SK-N-SH treated with all-trans-retinoic acid at 6 μM for 48 hours (cell line): ENCODE measurements around the gene MBOAT7.

ENCODE experiments used
- ATAC-seq: fragments of 200-7000 bp; cut with Tn5 transposase; 3 replicates; pipeline ENCODE4 v1.9.1; 2020; ENCODE audit warnings: mild to moderate bottlenecking, moderate library complexity
- ARNTL ChIP-seq: fragments of 450-650 bp; formaldehyde crosslinking; IDR thresholded peaks from 2 replicates; pipeline ENCODE4 v1.5.0; 2020; ENCODE audit warnings: low read depth, mild to moderate bottlenecking, moderate library complexity, borderline replicate concordance
- BACH2 ChIP-seq: fragments of 250-450 bp; sonication (Bioruptor Pico); IDR thresholded peaks from 2 replicates; pipeline ENCODE4 v1.9.0; 2021; ENCODE audit warnings: mild to moderate bottlenecking, borderline replicate concordance
- CSDC2 ChIP-seq: fragments of 250-450 bp; sonication (Bioruptor Pico); IDR thresholded peaks from 2 replicates; pipeline ENCODE4 v1.5.0; 2020; ENCODE audit warnings: mild to moderate bottlenecking, moderate library complexity
- ESRRG ChIP-seq: fragments of 250-450 bp; sonication (Bioruptor Pico); IDR thresholded peaks from 2 replicates; pipeline ENCODE4 v1.6.1; 2021; ENCODE audit warnings: mild to moderate bottlenecking
- GLIS3 ChIP-seq: fragments of 250-450 bp; sonication (Bioruptor Pico); IDR thresholded peaks from 2 replicates; pipeline ENCODE4 v1.5.0; 2020; ENCODE audit warnings: mild to moderate bottlenecking, moderate library complexity
- ISL1 ChIP-seq: fragments of 250-450 bp; sonication (Bioruptor Pico); IDR thresholded peaks from 2 replicates; pipeline ENCODE4 v2.1.2; 2022; ENCODE audit warnings: mild to moderate bottlenecking, moderate library complexity
- OSR1 ChIP-seq: fragments of 250-450 bp; sonication (Bioruptor Pico); IDR thresholded peaks from 2 replicates; pipeline ENCODE4 v1.8.0; 2022; ENCODE audit warnings: moderate library complexity, mild to moderate bottlenecking, inconsistent platforms
- POU6F1 ChIP-seq: fragments of 250-450 bp; sonication (Bioruptor Pico); IDR thresholded peaks from 2 replicates; pipeline ENCODE4 v1.8.0; 2021; ENCODE audit warnings: low read depth, mild to moderate bottlenecking, moderate library complexity, borderline replicate concordance
- PPARA ChIP-seq: fragments of 250-450 bp; sonication (Bioruptor Pico); IDR thresholded peaks from 2 replicates; pipeline ENCODE4 v1.5.0; 2020; ENCODE audit warnings: mild to moderate bottlenecking, borderline replicate concordance
- RARB ChIP-seq: fragments of 250-450 bp; sonication (Bioruptor Pico); IDR thresholded peaks from 2 replicates; pipeline ENCODE4 v1.8.0; 2021; ENCODE audit warnings: mild to moderate bottlenecking, moderate library complexity
- SNAI2 ChIP-seq: fragments of 250-450 bp; sonication (Bioruptor Pico); IDR thresholded peaks from 2 replicates; pipeline ENCODE4 v1.5.0; 2020; ENCODE audit warnings: mild to moderate bottlenecking, moderate library complexity
- TCF4 ChIP-seq: fragments of 250-450 bp; sonication (Bioruptor Pico); IDR thresholded peaks from 2 replicates; pipeline ENCODE4 v1.8.0; 2021; ENCODE audit warnings: mild to moderate bottlenecking, moderate library complexity, borderline replicate concordance
- TOX ChIP-seq: fragments of 250-450 bp; sonication (Bioruptor Pico); IDR thresholded peaks from 2 replicates; pipeline ENCODE4 v1.8.0; 2021; ENCODE audit warnings: mild to moderate bottlenecking, moderate library complexity, borderline replicate concordance
- ZC3H10 ChIP-seq: fragments of 250-450 bp; sonication (Bioruptor Pico); IDR thresholded peaks from 2 replicates; pipeline ENCODE4 v1.5.1; 2021; ENCODE audit warnings: mild to moderate bottlenecking, moderate library complexity
- ZFP3 ChIP-seq: fragments of 250-450 bp; sonication (Bioruptor Pico); IDR thresholded peaks from 2 replicates; pipeline ENCODE4 v1.5.0; 2020; ENCODE audit warnings: mild to moderate bottlenecking, moderate library complexity
- ZFP30 ChIP-seq: fragments of 450-650 bp; formaldehyde crosslinking; IDR thresholded peaks from 2 replicates; pipeline ENCODE4 v1.5.0; 2022; ENCODE audit warnings: mild to moderate bottlenecking, moderate library complexity
- ZNF565 ChIP-seq: fragments of 450-650 bp; formaldehyde crosslinking; conservative IDR thresholded peaks from 2 replicates; pipeline ENCODE4 v1.5.0; 2020; ENCODE audit warnings: low read depth, mild to moderate bottlenecking, moderate library complexity
- ZNF70 ChIP-seq: fragments of 450-650 bp; formaldehyde crosslinking; IDR thresholded peaks from 2 replicates; pipeline ENCODE4 v1.5.0; 2020; ENCODE audit warnings: mild to moderate bottlenecking, moderate library complexity
- ZNF8 ChIP-seq: fragments of 450-650 bp; formaldehyde crosslinking; IDR thresholded peaks from 2 replicates; pipeline ENCODE4 v1.5.0; 2020; ENCODE audit warnings: mild to moderate bottlenecking, moderate library complexity
- TF ChIP-seq, protein P1 (sequence below): fragments of 250-450 bp; sonication (Bioruptor Pico); IDR thresholded peaks from 2 replicates; pipeline ENCODE4 v1.8.0; 2020; ENCODE audit warnings: mild to moderate bottlenecking, moderate library complexity, borderline replicate concordance
- TF ChIP-seq, protein P2 (sequence below): fragments of 250-450 bp; sonication (Bioruptor Pico); IDR thresholded peaks from 2 replicates; pipeline ENCODE4 v1.5.1; 2021; ENCODE audit warnings: mild to moderate bottlenecking, moderate library complexity
- TF ChIP-seq, protein P3 (sequence below): fragments of 250-450 bp; sonication (Bioruptor Pico); IDR thresholded peaks from 2 replicates; pipeline ENCODE4 v1.5.0; 2020; ENCODE audit warnings: mild to moderate bottlenecking, moderate library complexity

MBOAT7 gene

DNA sequence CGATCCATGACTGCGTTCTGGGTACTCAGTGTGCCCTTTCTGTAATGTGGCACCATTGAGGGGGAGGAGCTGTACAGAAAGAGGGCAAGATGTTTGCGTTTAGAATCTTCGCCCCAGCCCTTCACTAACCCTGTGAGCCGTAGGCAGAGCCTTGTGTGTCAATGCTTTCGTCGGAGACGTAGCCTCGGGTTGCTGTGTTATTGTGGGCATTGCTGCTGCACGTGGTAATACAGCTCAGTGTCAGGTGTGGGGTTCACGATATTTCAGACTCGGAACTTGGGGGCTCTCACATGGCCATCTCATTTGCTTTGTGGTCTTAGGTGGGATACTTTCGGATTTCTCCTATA lies 17.4 kb upstream of the MBOAT7 start (continued):
- TF ChIP-seq ZC3H10 (CRISPR knock-in tag), result no peak
- TF ChIP-seq, protein P1, sequence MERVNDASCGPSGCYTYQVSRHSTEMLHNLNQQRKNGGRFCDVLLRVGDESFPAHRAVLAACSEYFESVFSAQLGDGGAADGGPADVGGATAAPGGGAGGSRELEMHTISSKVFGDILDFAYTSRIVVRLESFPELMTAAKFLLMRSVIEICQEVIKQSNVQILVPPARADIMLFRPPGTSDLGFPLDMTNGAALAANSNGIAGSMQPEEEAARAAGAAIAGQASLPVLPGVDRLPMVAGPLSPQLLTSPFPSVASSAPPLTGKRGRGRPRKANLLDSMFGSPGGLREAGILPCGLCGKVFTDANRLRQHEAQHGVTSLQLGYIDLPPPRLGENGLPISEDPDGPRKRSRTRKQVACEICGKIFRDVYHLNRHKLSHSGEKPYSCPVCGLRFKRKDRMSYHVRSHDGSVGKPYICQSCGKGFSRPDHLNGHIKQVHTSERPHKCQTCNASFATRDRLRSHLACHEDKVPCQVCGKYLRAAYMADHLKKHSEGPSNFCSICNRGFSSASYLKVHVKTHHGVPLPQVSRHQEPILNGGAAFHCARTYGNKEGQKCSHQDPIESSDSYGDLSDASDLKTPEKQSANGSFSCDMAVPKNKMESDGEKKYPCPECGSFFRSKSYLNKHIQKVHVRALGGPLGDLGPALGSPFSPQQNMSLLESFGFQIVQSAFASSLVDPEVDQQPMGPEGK, result no peak
- TF ChIP-seq TOX (CRISPR knock-in tag), result no peak

GRCh38 chr19:54206030-54206830 lies 16.9 kb upstream of the MBOAT7 start:
- TF ChIP-seq TCF4 (CRISPR knock-in tag), result no peak
- TF ChIP-seq ARNTL (CRISPR knock-in tag), result no peak
- TF ChIP-seq GLIS3, result no peak
- TF ChIP-seq ZFP3 (CRISPR knock-in tag), result no peak
- TF ChIP-seq ZNF70 (CRISPR knock-in tag), result no peak
- TF ChIP-seq ZC3H10 (CRISPR knock-in tag), result no peak
- no peak for TF ChIP-seq POU6F1 (CRISPR knock-in tag)
- TF ChIP-seq CSDC2 (CRISPR knock-in tag), result no peak
- TF ChIP-seq, protein P2, sequence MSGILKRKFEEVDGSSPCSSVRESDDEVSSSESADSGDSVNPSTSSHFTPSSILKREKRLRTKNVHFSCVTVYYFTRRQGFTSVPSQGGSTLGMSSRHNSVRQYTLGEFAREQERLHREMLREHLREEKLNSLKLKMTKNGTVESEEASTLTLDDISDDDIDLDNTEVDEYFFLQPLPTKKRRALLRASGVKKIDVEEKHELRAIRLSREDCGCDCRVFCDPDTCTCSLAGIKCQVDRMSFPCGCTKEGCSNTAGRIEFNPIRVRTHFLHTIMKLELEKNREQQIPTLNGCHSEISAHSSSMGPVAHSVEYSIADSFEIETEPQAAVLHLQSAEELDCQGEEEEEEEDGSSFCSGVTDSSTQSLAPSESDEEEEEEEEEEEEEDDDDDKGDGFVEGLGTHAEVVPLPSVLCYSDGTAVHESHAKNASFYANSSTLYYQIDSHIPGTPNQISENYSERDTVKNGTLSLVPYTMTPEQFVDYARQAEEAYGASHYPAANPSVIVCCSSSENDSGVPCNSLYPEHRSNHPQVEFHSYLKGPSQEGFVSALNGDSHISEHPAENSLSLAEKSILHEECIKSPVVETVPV, result no peak
- no peak for TF ChIP-seq RARB (CRISPR knock-in tag)
- no peak for TF ChIP-seq SNAI2 (CRISPR knock-in tag)
- TF ChIP-seq TOX (CRISPR knock-in tag), result no peak
- TF ChIP-seq, all 23 proteins: peak for 0
- no peak for ATAC-seq

DNA sequence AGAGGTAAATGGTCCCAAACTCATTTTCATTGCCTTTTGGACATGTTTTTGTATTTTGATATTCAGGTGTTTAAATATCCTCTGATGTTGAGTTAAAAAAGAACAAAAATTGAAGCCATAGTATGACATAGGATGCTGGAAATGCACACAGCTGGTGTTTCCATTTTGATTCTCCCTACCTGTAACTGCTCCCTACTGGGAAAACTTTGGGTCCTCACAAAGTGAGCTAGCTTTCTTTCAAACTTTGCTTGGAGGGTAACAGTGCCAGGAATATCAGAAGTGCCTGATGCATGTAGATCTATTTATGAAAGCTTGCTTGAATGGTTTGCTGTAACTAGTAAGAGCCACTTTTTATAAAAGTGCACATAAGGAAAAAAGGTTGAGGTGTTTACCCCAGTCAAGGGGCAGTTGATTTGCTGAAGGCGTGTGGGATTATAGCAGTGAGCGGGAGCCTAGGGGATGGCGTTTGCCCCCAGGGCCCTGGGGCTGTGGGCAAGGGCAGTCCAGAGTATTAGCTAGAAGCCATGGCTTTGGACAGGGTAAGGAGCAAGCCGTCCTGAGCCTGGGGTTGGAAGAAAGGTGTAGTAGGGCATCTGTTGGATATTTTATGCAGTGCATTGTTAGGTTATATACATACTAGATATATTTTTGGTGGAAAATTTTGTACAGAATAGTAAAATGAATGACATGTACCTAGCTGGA lies 15.5 kb upstream of the MBOAT7 start:
- TF ChIP-seq, protein P2, result no peak
- TF ChIP-seq TCF4 (CRISPR knock-in tag) (no peak), PPARA (CRISPR knock-in tag) (no peak), TOX (CRISPR knock-in tag) (no peak), ARNTL (CRISPR knock-in tag) (no peak), OSR1 (CRISPR knock-in tag) (no peak), BACH2 (CRISPR knock-in tag) (no peak), ZFP30 (no peak), ZNF8 (no peak), RARB (CRISPR knock-in tag) (no peak), ZFP3 (CRISPR knock-in tag) (no peak), ISL1 (CRISPR knock-in tag) (no peak), ESRRG (CRISPR knock-in tag) (no peak), GLIS3 (no peak), ZC3H10 (CRISPR knock-in tag) (no peak), ZNF565 (CRISPR knock-in tag) (no peak), ZNF70 (CRISPR knock-in tag) (no peak), SNAI2 (CRISPR knock-in tag) (no peak)
- TF ChIP-seq, protein P1, result no peak
- TF ChIP-seq, protein P3, sequence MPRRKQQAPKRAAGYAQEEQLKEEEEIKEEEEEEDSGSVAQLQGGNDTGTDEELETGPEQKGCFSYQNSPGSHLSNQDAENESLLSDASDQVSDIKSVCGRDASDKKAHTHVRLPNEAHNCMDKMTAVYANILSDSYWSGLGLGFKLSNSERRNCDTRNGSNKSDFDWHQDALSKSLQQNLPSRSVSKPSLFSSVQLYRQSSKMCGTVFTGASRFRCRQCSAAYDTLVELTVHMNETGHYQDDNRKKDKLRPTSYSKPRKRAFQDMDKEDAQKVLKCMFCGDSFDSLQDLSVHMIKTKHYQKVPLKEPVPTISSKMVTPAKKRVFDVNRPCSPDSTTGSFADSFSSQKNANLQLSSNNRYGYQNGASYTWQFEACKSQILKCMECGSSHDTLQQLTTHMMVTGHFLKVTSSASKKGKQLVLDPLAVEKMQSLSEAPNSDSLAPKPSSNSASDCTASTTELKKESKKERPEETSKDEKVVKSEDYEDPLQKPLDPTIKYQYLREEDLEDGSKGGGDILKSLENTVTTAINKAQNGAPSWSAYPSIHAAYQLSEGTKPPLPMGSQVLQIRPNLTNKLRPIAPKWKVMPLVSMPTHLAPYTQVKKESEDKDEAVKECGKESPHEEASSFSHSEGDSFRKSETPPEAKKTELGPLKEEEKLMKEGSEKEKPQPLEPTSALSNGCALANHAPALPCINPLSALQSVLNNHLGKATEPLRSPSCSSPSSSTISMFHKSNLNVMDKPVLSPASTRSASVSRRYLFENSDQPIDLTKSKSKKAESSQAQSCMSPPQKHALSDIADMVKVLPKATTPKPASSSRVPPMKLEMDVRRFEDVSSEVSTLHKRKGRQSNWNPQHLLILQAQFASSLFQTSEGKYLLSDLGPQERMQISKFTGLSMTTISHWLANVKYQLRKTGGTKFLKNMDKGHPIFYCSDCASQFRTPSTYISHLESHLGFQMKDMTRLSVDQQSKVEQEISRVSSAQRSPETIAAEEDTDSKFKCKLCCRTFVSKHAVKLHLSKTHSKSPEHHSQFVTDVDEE (CRISPR knock-in tag), result no peak
- no peak for ATAC-seq
